ENCODE data around the gene COX14.
A peak's percentile ranks its signal among the peaks of the same experiment; 100 is the strongest.

COX14 gene

DNA sequence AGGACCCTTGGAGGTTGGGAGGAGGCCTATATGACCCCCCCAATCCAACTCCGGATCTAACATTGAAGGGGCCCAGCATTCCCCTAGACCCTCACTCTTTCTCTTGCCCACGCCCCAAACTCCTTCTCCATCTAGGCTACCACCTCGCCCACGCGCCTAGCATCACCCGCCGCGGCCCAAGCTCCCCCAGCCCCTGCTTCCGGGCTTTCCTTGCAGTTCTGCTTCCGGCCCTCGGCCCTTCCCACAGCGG lies 54.7 kb downstream of the COX14 start:
- no peak for DNase-seq

DNA sequence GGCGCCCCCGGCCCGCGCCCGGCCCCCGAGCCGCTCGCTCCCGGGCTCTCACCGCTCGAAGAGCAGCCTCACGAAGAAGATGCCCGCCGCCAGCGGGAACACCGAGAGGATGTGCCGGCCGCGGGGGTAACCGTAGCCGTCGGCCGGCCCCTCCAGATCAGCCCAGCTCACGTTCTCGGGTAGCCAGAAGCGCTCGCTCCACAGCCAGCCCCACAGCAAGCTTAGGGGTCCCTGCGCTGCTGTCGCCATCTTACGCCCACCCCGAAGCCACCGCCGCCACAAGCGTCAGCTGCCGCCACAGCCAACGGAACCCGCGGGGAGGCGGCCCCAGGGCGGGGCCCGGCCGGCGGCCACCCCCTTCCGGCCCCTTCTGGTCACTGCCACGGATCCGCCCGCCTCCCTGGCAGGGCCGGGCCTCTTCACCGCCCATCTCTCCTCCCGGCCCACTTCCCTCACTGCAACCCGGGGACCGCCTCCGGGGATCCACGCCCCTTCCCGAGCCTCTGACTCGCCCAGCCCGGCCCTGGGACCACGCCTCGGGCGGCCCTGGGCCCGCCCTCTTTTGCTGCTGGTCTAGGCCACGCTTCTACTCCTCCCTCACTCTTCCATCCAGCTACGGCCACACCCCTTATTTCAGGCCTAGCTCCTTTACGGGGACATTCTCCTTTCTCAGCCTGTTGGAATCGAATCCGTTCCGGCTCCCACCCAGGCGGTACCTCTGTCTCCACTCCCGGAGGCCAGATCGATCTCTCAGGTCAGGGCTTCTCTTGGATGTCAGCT lies 55.2 kb downstream of the COX14 start, which contains the start of gene CERS5:
CERS5 (minus strand) TSS at position 321 of the 780 bp plus-strand sequence; CDS start at position 249, 72 bp downstream.
- peak; percentile 89 for DNase-seq
